Body of pancreas (tissue), 4 donors: ENCODE measurements around the gene GALM.

Experiments
- CTCF ChIP-seq, 7 experiments: fragments of 450-650 bp in 4 of 7; fragments of 200-600 bp in 3 of 7; sonication (generic) in 3 of 7; IDR thresholded peaks; one replicate each; pipeline ENCODE4 v1.5.1; 2016 to 2019; ENCODE audit warnings: antibody characterized with exemption in 7 of 7
- POLR2A ChIP-seq, 3 donors: fragments of 450-650 bp; IDR thresholded peaks; one replicate each; pipeline ENCODE4 v1.6.1; 2016; ENCODE audit warnings: antibody characterized with exemption in 3 of 3, mild to moderate bottlenecking in 2 of 3

GRCh38 chr2:38723173-38723572 is 57.3 kb downstream of the GALM start:
- TF ChIP-seq CTCF (IDR thresholded peaks at IDR 0.05) (no peak), POLR2A (IDR thresholded peaks at IDR 0.05) (no peak)
